ENCODE measurements around the gene IPO11.

The IPO11 gene

DNA sequence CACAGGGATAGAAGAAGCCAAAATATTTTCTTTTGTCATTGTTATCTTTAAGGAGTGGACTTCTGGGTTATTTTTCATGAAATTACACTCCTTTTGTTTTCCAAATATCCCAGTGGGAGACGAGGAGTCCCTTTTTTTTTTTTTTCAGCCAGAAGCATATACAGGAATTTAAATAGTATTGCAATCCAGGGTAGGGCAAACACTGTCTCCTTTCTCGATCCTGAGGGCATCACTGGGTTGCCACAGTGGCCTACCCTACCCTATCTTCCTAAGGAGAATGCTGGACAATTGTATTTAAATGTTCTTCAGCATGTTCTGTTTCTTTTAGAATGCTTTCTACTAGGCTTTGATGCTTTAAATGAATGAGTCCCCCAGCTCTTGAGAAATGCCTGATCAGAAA, 214.0 kb downstream of the IPO11 start:
- Histone ChIP-seq H3K4me1 (ENCODE audit: insufficient read depth, low read length) (peaks cover 20% of the 10 kb centered on the region), H3K9ac (ENCODE audit: low read depth, low read length) (no peak overlapping the region), H3K36me3 (ENCODE audit: insufficient read depth, low read length) (0 out of 2 replicates have a peak, but pooled peaks cover 3% of the 10 kb centered on the region), H3K9me3 (ENCODE audit: control insufficient read depth, insufficient read depth, low read length) (no peaks in the 10 kb centered on the region)

DNA sequence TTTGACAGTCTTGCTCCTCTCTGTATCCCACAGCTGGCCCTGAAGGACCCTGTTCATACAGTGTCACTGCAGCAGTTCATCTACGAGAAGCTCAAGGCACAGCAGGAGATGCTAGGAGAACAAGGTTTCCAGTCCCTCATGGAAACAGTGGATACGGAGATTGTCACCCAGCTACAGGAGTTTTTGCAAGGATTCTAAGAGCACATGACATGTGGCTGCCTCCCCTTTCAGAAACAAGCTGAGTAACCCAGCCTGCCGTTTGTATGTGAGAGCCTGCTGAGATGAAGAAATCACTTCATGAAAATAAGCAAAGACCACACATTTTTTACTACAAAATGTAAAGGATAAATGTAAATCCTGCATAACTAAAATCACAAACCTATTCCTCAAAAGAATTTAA, 214.6 kb downstream of the IPO11 start:
- no peak overlapping the region for H3K9ac ChIP-seq (ENCODE audit: low read depth, low read length)
- H3K36me3 ChIP-seq (ENCODE audit: insufficient read depth, low read length): 0 out of 2 replicates have a peak, but pooled peaks cover 3% of the 10 kb centered on the region

DNA sequence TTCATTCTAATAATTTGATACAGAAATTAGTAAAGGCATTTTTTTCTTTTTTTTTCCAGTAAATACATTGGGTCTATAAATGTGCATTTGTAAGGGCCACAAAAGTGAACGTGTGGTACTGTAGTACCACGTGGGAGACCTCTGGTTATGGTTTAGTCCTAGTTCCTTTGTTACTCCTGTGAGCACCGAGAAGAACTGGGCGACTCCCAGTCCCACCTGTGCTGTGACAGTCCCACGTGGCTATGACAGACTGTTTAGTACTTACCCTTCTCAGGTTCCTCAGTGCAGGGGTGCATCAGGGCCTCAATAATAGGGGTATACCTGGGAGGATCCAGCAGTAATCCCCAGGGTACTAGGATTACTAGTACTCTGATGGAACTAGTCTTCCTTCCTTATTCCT, 215.3 kb downstream of the IPO11 start:
- Histone ChIP-seq H3K9me3 (ENCODE audit: control insufficient read depth, insufficient read depth, low read length) (no peaks in the 10 kb centered on the region), H3K4me1 (ENCODE audit: insufficient read depth, low read length) (peaks cover 13% of the 10 kb centered on the region), H3K9ac (ENCODE audit: low read depth, low read length) (no peak overlapping the region), H3K36me3 (ENCODE audit: insufficient read depth, low read length) (0 out of 2 replicates have a peak, but pooled peaks cover 3% of the 10 kb centered on the region)

More for the DNA sequence above, 214.6 kb downstream of the IPO11 start:
- no peaks in the 10 kb centered on the region for H3K9me3 ChIP-seq (ENCODE audit: control insufficient read depth, insufficient read depth, low read length)
- peaks cover 14% of the 10 kb centered on the region for H3K4me1 ChIP-seq (ENCODE audit: insufficient read depth, low read length)

DNA sequence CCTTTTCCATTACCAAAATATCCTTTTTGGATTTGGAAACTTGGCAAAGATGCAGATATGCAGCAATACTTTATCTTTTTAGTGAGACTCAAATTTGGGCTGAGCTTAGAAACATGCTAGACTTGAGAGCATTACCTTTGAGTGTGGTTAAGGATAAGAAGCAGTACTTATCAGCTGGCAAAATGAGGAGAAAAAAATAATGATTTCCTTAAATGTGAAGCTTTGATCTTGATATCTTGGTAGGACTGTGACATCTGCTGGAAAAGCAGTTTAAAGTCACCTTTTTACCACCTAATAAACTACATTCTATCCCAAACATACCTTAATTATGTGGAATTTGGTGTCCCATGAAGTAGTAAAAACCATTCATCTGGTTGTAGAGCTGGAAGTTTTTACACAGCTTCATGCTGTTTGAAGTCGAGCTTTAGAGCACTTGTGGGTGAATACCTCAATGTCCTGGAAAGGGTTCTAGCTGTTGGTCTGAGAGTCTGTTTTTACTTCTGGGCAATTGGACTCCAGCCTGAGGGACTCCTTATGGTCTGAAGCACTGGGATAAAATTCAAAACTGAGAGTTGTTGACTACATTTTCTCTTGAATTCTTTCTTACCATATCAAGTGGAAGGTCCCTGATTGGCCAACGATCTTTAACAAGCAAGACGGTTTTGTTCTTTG, 219.5 kb downstream of the IPO11 start:
- no peak overlapping the region for H3K9ac ChIP-seq (ENCODE audit: low read depth, low read length)
- H3K4me1 ChIP-seq (ENCODE audit: insufficient read depth, low read length): peaks cover 8% of the 10 kb centered on the region
- no peaks in the 10 kb centered on the region for H3K9me3 ChIP-seq (ENCODE audit: control insufficient read depth, insufficient read depth, low read length)
- H3K36me3 ChIP-seq (ENCODE audit: insufficient read depth, low read length): 0 out of 2 replicates have a peak, but pooled peaks cover 3% of the 10 kb centered on the region

DNA sequence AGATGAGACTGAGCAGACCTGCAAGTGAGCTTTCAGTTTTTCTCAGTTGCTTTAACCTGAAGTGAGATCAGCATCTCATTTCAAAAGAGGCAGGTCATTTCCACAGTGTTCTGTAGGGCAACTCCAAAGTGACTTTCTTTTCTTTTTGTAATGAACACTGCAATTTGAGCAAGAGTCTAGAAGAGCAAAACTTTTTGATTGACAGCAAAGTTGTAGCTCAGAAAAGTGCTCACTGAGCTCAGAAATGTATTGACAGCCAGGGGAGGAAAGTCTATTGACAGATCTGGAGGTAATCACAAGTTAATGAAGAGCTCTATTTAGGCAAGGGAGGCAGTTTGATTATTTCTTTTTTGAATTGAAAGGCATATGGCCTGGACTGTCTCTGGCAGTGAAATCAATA, 220.7 kb downstream of the IPO11 start:
- Histone ChIP-seq H3K36me3 (ENCODE audit: insufficient read depth, low read length) (no peaks in the 10 kb centered on the region), H3K4me1 (ENCODE audit: insufficient read depth, low read length) (no peaks in the 10 kb centered on the region), H3K9ac (ENCODE audit: low read depth, low read length) (no peak overlapping the region), H3K9me3 (ENCODE audit: control insufficient read depth, insufficient read depth, low read length) (no peaks in the 10 kb centered on the region)

DNA sequence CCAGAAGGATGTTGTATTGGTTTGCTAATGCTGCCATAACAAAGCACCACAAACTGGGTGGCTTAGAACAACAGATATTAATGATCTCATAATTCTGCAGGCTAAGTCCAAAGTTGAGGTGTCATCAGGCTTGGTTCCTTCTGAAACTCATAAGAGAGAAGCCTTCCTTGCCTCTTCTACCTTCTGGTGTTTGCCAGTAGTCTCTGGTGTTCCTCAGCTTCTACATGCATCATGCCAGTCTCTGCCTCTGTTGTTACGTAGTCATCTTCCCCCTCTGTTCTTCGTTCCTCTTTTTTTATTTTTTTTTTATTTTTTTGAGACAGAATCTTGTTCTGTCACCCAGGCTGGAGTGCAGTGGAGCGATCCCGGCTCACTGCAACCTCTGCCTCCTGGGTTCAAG, 227.9 kb downstream of the IPO11 start:
- H3K9me3 ChIP-seq (ENCODE audit: control insufficient read depth, insufficient read depth, low read length): no peaks in the 10 kb centered on the region
- no peak overlapping the region for H3K9ac ChIP-seq (ENCODE audit: low read depth, low read length)
- no peaks in the 10 kb centered on the region for H3K36me3 ChIP-seq (ENCODE audit: insufficient read depth, low read length)
- H3K4me1 ChIP-seq (ENCODE audit: insufficient read depth, low read length): no peaks in the 10 kb centered on the region

DNA sequence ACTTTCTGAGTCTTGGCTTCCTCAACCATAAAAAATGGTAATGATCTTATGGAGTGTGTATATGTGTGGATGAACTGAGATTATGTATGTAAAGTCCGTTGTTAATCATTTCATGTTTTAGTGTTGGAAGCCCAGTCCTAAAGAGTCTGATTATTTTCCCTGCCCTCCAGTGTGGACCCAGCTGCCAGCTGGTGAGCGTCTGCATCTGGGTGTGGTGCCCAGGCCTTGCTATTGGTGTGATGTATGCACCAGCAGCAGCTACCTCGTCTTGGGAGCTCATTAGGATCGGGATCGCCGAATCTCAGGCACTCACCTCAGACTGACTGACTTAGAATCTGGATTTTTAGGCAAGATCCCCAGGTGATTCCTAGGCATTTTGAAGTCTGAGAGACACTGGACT, 229.9 kb downstream of the IPO11 start:
- H3K36me3 ChIP-seq (ENCODE audit: insufficient read depth, low read length): no peaks in the 10 kb centered on the region
- no peaks in the 10 kb centered on the region for H3K9me3 ChIP-seq (ENCODE audit: control insufficient read depth, insufficient read depth, low read length)
- no peak overlapping the region for H3K9ac ChIP-seq (ENCODE audit: low read depth, low read length)
- no peaks in the 10 kb centered on the region for H3K4me1 ChIP-seq (ENCODE audit: insufficient read depth, low read length)

DNA sequence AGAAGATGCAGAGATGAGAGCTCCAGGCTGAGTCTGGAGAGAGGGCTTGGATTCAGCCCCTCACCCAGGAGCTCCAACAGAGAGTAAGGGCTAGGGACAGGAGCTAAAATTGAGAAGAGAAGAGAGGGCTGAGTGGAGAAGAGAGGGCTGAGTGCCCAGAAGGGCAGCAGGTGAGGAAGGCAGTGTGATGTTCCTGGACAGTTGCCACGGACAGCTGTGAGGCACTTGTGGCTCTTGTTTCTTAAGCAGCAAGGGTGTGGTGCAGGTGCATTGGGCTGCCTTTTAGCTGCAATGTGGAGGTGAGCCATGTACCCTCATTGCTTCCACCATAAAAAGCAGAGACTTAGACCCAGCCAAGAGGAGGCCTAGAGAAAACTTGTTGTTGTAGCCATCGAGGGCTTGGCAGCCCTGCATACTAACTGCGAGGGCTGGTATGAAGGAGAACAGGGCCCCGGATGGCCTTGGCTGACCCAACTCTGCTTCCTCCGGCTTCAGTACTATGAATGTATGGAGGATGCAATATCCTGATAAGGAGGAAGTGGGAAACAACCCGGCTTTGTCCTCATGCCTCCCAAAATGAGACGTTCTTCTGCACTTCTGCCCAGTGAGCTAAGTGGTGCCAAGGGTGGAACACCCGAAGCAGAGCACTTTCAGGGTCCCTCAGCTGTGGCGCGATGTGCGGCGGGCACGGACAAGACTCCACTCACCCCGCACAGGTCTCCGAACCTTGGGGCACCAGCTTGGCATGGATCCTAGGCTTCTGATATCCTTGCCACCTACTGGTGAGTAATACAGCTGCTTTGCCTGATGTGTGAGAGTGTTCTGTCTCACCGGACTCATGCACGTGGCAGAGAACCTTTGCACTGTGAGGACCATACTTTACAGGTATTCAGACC, 231.2 kb downstream of the IPO11 start:
- H3K9me3 ChIP-seq (ENCODE audit: control insufficient read depth, insufficient read depth, low read length): no peaks in the 10 kb centered on the region
- H3K9ac ChIP-seq (ENCODE audit: low read depth, low read length): no peak overlapping the region
- no peaks in the 10 kb centered on the region for H3K36me3 ChIP-seq (ENCODE audit: insufficient read depth, low read length)
- H3K4me1 ChIP-seq (ENCODE audit: insufficient read depth, low read length): no peaks in the 10 kb centered on the region

DNA sequence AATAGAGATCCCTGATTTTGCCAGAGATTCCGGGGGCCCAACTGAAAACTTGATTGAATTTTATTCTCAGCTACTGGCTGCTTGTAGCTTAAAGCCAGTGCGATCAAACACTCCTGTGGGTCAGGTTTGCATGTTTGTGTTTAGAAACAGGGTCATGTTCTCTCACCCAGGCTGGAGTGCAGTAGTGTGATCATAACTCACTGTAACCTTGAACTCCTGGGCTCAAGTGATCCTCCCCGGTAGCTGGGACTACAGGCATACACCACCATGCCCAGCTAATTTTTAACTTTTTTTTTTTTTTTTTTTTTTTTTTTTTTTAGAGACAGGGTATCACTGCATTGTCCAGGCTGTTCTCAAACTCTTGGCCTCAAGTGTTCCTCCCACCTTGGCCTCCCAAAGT, 232.7 kb downstream of the IPO11 start:
- H3K9ac ChIP-seq (ENCODE audit: low read depth, low read length): no peak overlapping the region
- no peaks in the 10 kb centered on the region for H3K36me3 ChIP-seq (ENCODE audit: insufficient read depth, low read length)
- H3K4me1 ChIP-seq (ENCODE audit: insufficient read depth, low read length): peaks cover 10% of the 10 kb centered on the region; the same call in 1 of the 2 replicates
- H3K9me3 ChIP-seq (ENCODE audit: control insufficient read depth, insufficient read depth, low read length): no peaks in the 10 kb centered on the region

DNA sequence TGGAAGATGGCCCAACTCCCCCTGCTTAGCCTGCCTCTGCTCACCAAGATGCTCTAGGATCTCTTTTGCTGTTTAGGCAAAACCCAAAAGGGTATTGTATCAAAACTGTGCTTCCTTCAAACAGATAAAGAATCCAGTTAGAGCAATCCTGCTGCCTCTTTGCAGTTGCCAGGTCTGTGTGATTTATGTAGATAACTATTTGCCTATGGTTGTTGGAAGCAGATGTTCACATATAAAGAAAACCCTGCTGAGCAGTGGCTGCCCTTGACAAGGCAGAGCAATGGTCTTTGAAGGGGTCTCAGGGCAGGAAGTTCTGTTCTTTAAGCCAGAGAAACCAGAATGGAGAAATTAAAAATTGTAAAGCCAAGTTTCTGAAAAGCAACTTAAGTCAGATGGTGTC, 234.7 kb downstream of the IPO11 start:
- Histone ChIP-seq H3K4me1 (ENCODE audit: insufficient read depth, low read length) (peaks cover 10% of the 10 kb centered on the region; the same call in 1 of the 2 replicates), H3K36me3 (ENCODE audit: insufficient read depth, low read length) (no peaks in the 10 kb centered on the region), H3K9ac (ENCODE audit: low read depth, low read length) (no peak overlapping the region), H3K9me3 (ENCODE audit: control insufficient read depth, insufficient read depth, low read length) (no peaks in the 10 kb centered on the region)

DNA sequence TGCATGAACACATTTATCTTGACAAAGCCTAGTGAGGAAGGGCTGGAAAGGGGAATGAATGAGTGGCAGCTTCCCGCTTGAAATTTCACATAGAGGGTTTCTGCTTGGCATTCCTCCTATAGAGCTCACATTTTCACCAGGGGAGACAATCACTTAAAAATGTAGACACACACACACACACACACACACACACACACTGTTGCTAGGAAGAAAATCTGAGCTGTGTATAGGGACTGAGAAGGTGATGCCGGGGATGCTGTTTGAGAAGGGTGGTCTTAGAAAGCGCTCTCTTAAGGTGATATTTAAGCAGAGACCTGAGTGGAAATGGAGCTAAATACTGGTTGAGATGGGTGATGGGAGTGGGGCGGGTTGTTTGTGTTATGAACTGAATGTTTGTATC, 236.5 kb downstream of the IPO11 start:
- Histone ChIP-seq H3K4me1 (ENCODE audit: insufficient read depth, low read length) (peaks cover 10% of the 10 kb centered on the region; the same call in 1 of the 2 replicates), H3K9me3 (ENCODE audit: control insufficient read depth, insufficient read depth, low read length) (no peaks in the 10 kb centered on the region; the same call in 1 of the 2 replicates), H3K9ac (ENCODE audit: low read depth, low read length) (no peak overlapping the region), H3K36me3 (ENCODE audit: insufficient read depth, low read length) (no peaks in the 10 kb centered on the region)

DNA sequence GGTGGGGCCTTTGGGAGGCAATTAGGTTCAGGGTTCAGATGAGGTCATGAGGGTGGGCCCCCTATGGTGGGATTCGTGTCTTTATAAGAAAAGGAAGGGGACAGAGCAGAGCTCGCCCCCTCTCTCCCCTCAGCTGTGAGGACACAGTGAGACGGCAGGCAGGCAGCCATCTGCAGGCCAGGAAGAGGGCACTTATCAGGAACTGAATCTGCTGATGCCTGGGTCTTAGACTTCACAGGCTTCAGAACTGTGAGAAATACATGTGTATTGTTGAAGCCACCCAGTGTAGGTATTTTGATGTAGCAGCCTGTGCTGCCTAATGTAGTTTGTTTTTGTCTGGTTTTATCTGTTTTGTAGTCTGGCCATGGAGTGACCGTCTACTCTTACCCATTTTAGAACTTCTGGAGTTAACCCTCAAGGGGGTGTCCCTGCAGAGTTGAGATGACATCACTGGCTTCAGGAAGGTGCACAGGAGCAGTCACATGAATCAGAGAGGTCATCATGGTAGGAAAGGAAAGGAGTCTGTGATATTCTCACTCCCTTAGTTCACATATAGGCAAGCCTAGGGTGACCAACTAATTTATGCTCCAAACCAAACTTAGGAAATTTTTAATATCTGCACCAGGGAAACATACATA, 237.0 kb downstream of the IPO11 start:
- peaks cover 2% of the 10 kb centered on the region; the same call in 1 of the 2 replicates for H3K9me3 ChIP-seq (ENCODE audit: control insufficient read depth, insufficient read depth, low read length)
- peaks cover 10% of the 10 kb centered on the region; the same call in 1 of the 2 replicates for H3K4me1 ChIP-seq (ENCODE audit: insufficient read depth, low read length)
- peaks cover 1% of the 10 kb centered on the region; the same call in 1 of the 2 replicates for H3K36me3 ChIP-seq (ENCODE audit: insufficient read depth, low read length)
- no peak overlapping the region for H3K9ac ChIP-seq (ENCODE audit: low read depth, low read length)

DNA sequence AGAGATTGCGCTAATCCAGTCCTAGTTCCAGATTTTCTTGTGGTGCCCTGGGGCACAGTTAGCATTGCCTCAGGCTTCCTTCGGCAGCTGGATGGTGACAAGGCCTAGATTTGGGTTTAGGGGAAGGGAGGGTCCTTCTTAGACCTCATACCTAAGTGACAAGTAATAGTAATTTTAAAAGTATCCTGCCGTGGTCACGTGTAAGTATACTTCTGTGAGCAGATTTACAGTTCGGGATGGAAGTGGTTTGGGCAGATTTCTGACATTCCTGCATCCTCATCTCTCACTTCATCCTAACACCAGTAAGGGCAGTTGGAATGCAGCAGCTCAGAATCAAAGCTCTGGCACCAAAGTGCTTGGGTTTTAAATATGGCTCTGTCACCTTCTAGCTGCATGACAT, 237.6 kb downstream of the IPO11 start:
- no peak overlapping the region for H3K9ac ChIP-seq (ENCODE audit: low read depth, low read length)
- H3K4me1 ChIP-seq (ENCODE audit: insufficient read depth, low read length): peaks cover 10% of the 10 kb centered on the region; the same call in 1 of the 2 replicates
- H3K9me3 ChIP-seq (ENCODE audit: control insufficient read depth, insufficient read depth, low read length): peaks cover 8% of the 10 kb centered on the region; the same call in 1 of the 2 replicates
- H3K36me3 ChIP-seq (ENCODE audit: insufficient read depth, low read length): peaks cover 5% of the 10 kb centered on the region; the same call in 1 of the 2 replicates

DNA sequence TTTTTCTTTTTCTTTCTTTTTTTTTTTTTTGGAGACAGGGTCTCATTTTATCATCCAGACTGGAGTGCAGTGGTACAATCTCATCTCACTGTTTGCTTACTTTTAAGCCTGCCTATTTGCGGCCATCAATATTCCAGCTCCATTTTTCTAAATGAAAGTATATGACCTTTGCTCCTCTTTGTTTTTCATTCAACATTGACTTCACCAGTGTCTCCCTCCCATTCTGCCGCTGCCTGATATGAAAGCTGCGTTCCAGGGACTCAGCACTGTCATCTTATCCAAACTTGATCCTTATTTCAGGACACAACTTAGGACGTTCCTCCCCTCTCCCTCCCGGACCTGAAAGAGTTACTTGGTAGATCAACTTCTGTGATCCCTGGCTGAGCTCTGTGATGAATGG, 239.7 kb downstream of the IPO11 start:
- peaks cover 5% of the 10 kb centered on the region; the same call in 1 of the 2 replicates for H3K36me3 ChIP-seq (ENCODE audit: insufficient read depth, low read length)
- peaks cover 10% of the 10 kb centered on the region; the same call in 1 of the 2 replicates for H3K4me1 ChIP-seq (ENCODE audit: insufficient read depth, low read length)
- H3K9me3 ChIP-seq (ENCODE audit: control insufficient read depth, insufficient read depth, low read length): peaks cover 9% of the 10 kb centered on the region; the same call in 1 of the 2 replicates
- no peak overlapping the region for H3K9ac ChIP-seq (ENCODE audit: low read depth, low read length)
